Measurements from ENCODE around the gene EP400.

GRCh38 chr12:132056320-132056719 lies 106.6 kb downstream of the EP400 start:
- TF ChIP-seq POLR2A (IDR thresholded peaks at IDR 0.05) (no peak), CTCF (IDR thresholded peaks at IDR 0.05) (no peak)
